Bronchial epithelial cell (primary cell): ENCODE data around the gene KLF5. TPM values are rescaled to one million over a fixed set of nuclear protein-coding genes. Genes with fewer than 3 reads are reported as not detected.
"Not testable (repeated sequence)": the region's sequence is repeated elsewhere in the genome, so short reads cannot be mapped to it uniquely, and the experiment has no call there.

Source experiments
- DNase-seq: peaks from one replicate; pipeline ENCODE4 v3.0.0-alpha.2; 2010; ENCODE audit warnings: low read depth
- FAIRE-seq: peaks from 2 replicates; lab custom pipeline; 2011; peaks lifted over from hg19 to GRCh38; lab: Jason Lieb, UNC
- H3K27me3 ChIP-seq: 2 replicates; pipeline ENCODE4 v1.5.1; 2011; ENCODE audit warnings: low read length; ENCODE audit not compliant: control insufficient read depth, insufficient read depth
- H3K36me3 ChIP-seq: 2 replicates; pipeline ENCODE4 v1.5.1; 2011; ENCODE audit warnings: low read length; ENCODE audit not compliant: control insufficient read depth, insufficient read depth
- H3K4me3 ChIP-seq: 2 replicates; pipeline ENCODE4 v1.5.1; 2011; ENCODE audit warnings: mild to moderate bottlenecking, low read depth, low read length, control low read depth
- total RNA-seq: library from RNA; depleted of rRNA; stranded (reverse); fragments of >200 nt; gene quantifications from 2 replicates; pipeline ENCODE4 v1.2.1, GENCODE V29; 2014
- TF ChIP-seq, protein P1 (sequence below): IDR thresholded peaks from 2 replicates; pipeline ENCODE4 v1.5.1; 2011; ENCODE audit warnings: mild to moderate bottlenecking, moderate library complexity, low read length, control low read depth, inconsistent platforms; ENCODE audit not compliant: insufficient read depth, severe bottlenecking

Gene KLF5
- total RNA-seq, 1 donor from 2014 or later, result 48.4 TPM

DNA sequence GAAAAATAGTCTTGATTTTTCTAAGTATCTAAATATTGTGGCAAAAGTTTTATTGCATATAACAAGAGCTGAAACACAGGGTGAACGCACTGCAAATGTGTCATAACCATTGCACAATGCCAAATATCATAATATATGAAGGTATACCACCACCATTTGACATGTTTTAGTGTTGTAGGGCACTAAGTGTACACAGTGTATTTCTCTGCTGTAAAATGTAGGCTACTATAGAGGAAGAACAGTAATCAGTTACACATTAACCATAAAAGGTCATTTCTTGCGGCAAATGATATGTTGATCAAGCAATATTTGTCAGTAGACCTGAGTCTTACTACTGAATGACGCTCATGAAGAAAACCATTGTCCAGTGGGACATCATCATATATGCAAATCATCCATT, 18.3 kb upstream of the KLF5 start:
- FAIRE-seq (no peak), DNase-seq (no peak)
- TF ChIP-seq, protein P1, sequence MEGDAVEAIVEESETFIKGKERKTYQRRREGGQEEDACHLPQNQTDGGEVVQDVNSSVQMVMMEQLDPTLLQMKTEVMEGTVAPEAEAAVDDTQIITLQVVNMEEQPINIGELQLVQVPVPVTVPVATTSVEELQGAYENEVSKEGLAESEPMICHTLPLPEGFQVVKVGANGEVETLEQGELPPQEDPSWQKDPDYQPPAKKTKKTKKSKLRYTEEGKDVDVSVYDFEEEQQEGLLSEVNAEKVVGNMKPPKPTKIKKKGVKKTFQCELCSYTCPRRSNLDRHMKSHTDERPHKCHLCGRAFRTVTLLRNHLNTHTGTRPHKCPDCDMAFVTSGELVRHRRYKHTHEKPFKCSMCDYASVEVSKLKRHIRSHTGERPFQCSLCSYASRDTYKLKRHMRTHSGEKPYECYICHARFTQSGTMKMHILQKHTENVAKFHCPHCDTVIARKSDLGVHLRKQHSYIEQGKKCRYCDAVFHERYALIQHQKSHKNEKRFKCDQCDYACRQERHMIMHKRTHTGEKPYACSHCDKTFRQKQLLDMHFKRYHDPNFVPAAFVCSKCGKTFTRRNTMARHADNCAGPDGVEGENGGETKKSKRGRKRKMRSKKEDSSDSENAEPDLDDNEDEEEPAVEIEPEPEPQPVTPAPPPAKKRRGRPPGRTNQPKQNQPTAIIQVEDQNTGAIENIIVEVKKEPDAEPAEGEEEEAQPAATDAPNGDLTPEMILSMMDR, result no peak
- Histone ChIP-seq H3K27me3 (no peaks in the 10 kb centered on the region), H3K4me3 (no peak overlapping the region), H3K36me3 (no peaks in the 10 kb centered on the region)

DNA sequence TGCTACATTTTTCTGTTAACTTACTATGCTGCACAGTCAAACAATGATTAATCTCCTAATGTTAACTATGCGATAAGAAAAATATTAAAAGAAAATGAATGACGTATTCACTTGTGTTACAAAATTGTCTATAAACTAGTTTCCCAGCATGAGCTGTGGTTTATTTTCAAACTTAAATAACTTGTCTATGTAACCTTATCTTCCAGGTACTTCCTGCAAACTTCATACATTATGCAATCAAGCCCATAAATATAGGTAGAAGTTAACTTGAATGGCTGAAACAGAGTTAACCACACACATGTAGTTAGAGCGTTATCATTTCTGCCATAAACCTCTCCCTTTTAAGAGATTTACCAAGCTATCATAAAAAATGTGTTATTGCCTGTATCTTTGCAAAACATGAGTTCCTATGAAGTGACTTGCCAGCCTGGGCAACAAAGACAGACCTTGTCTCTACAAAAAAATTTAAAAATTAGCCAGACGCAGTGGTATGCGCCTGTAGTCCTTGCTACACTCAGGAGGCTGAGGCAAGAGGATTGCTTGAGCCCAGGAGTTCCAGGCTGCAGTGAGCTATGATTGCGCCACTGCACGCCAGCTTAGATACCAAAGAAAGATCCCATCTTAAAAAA, 17.7 kb upstream of the KLF5 start:
- FAIRE-seq, result no peak
- no peaks in the 10 kb centered on the region for H3K36me3 ChIP-seq
- DNase-seq, result peak; percentile 38
- TF ChIP-seq, protein P1, result no peak
- no peaks in the 10 kb centered on the region for H3K27me3 ChIP-seq
- no peak overlapping the region for H3K4me3 ChIP-seq

DNA sequence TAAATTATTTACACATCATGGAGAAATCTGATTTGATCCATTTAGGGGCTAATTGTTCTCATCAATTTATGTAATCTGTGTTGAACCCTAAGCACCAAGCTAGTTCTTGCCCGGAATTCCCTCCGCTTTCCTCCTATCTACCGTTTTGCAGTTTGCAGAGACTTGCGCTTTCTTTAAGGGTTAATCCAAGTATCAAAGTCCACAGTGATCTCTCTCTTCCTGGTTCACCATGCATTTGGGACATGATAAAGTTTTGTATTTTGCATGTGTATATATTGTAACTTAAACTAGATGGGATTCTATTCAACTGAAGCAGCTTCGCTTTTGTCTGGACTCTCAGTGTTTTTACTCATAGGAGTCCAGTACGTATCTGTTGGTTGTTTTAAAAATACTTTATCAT, 13.8 kb upstream of the KLF5 start:
- TF ChIP-seq, protein P1, result no peak
- H3K27me3 ChIP-seq, result no peaks in the 10 kb centered on the region
- H3K36me3 ChIP-seq, result no peaks in the 10 kb centered on the region
- DNase-seq (no peak), FAIRE-seq (no peak)
- H3K4me3 ChIP-seq, result no peak overlapping the region

DNA sequence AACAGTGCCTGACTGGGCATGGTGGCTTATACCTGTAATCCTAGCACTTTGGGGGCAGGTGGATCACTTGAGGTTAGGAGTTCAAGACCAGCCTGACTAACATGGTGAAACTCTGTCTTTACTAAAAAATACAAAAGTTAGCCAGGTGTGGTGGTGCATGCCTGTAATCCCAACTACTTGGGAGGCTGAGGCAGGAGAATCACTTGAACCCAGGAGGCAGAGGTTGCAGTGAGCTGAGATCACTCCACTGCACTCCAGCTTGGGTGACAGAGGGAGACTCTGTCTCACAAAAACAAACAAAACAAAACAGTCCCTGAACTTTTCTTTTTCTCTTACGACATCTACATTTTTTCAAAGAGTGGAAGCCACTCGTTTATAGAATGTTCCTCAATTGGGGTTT, 10.2 kb upstream of the KLF5 start:
- H3K27me3 ChIP-seq, DNase-seq, H3K36me3 ChIP-seq, H3K4me3 ChIP-seq, FAIRE-seq: not testable (repeated sequence)

DNA sequence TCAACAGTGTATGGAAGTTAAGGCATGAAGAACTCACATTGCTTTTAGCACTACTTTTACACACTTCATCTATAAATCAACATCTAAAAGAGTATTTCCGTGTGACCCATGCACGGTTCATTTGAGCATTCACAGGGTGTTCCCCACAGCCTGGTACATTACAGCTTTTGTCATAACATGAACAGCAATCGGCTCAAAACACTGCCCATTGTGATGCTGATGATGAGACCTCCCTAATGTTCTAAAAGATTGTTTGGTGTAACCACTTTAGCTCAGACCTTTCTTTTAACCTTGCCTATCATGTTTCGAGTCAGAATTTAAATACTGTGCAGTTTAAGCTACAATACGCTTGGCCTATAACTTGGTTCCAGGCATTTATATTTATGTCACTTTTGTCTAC, 4.1 kb upstream of the KLF5 start:
- H3K4me3 ChIP-seq, result no peak overlapping the region
- no peaks in the 10 kb centered on the region for H3K27me3 ChIP-seq
- DNase-seq (no peak), FAIRE-seq (no peak)
- peaks cover under 1% of the 10 kb centered on the region for H3K36me3 ChIP-seq
- TF ChIP-seq, protein P1, result no peak

DNA sequence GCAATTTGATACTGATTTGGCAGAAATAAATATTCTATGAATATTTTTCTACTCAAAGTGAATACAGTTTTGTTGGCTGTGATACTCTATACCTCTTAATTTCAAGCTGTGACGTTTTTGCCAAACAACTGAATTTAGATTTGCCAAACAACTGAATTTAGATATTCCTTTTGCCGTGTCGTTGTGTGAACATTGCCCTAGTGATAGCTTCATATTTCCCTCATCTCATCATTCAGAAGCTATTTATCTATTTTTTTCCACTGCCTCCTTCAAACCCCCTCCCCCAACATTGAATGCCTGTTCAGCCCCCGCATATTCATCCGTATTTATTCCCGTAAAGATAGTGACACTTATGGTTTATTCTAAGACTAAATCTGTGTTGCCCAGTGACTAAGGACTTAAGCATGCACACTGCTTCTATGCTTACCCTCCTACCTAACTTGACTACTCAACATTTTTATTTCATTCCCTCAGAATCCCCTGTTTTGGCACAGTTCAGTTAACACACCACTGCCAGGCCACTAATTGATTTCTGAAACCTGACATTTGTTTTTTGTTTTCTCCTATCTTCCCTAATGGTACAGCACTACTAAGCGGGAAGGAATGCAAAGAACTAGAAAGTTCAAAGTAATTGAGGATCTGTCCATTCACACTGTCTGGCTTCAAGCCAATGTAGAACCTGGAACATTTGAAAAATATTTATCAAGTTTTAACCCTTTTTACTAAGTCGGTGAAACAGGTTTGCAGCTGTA, 2.8 kb upstream of the KLF5 start:
- no peaks in the 10 kb centered on the region for H3K27me3 ChIP-seq
- H3K36me3 ChIP-seq, result peaks cover 3% of the 10 kb centered on the region
- FAIRE-seq (no peak), DNase-seq (peak; percentile 85)
- peak overlapping the region; percentile 4 for H3K4me3 ChIP-seq
- TF ChIP-seq, protein P1, result no peak
